Neuron (in vitro differentiated cells): Measurements from ENCODE around the gene MIB2.

Source experiments
- H2AFZ ChIP-seq: one replicate; pipeline ENCODE4 v1.6.1; 2013; ENCODE audit warnings: low read depth, mild to moderate bottlenecking, inconsistent platforms, low read length, moderate library complexity
- H3K27me3 ChIP-seq: one replicate; pipeline ENCODE4 v1.6.1; 2013; ENCODE audit warnings: low read length; ENCODE audit not compliant: insufficient read depth
- H3K36me3 ChIP-seq: one replicate; pipeline ENCODE4 v1.6.1; 2013; ENCODE audit warnings: low read length; ENCODE audit not compliant: insufficient read depth
- H3K4me1 ChIP-seq: one replicate; pipeline ENCODE4 v1.6.1; 2013; ENCODE audit warnings: low read length; ENCODE audit not compliant: insufficient read depth
- H3K4me3 ChIP-seq: 2 replicates; pipeline ENCODE4 v1.5.1; 2013; ENCODE audit warnings: mild to moderate bottlenecking, low read length, moderate library complexity
- H3K9me3 ChIP-seq: one replicate; pipeline ENCODE4 v1.6.1; 2013; ENCODE audit warnings: low read length

The MIB2 gene

DNA sequence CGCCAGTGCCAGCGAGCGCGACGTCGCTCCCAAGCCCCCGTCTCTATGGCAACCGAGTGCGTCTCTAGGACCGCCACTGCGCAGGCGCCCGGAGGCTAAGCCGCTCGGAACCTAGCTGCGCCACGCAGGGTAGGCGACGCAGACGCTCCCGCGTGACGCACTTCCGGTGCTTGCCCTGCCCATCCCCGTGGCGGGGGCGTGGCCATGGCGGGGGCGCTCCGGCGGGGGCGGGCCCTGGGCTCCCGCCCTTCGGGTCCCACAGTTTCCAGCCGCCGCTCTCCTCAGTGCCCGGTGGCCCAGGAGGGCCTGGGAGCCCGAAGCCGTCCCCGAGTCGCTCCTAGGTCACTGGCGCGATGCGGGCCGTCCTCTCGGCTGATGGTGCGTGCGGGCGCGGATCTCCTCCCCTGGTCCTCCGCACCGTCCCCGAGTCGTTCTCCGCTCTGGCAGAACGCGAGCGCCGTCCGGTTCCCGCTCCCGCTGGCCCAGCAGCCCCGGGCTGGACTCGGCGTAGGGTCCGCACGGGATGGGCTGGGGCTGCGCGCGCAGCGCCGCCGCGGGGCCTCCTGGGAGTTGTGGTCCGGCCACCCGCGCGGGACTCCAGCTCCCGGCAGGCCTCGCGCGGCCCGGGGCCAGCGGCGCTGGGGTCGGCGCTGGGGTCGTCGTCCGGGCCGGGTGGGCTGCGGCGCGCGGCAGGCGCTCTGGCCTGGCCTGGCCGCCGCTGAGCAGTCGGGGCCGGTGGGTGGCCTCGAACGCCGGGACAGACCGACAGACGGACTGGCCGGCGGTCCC, at the start of gene MIB2:
Gene MIB2 (plus strand): TSS at position 245 of the 789 bp plus-strand sequence. CDS start 7,953 bp downstream, outside the sequence.
- Histone ChIP-seq H3K36me3 (peaks cover 8% of the 10 kb centered on the region), H3K4me3 (peak within 1 kb of the TSS; percentile 91), H3K4me1 (peaks cover 27% of the 10 kb centered on the region), H2AFZ (peak within 1 kb of the TSS; percentile 80), H3K9me3 (no peaks in the 10 kb centered on the region), H3K27me3 (no peaks in the 10 kb centered on the region)

GRCh38 chr1:1567152-1567875, 48.0 kb upstream of the MIB2 start:
- Histone ChIP-seq H3K36me3 (peaks cover 44% of the 10 kb centered on the region), H3K27me3 (no peaks in the 10 kb centered on the region), H2AFZ (no peak overlapping the region), H3K4me1 (no peaks in the 10 kb centered on the region), H3K4me3 (no peak overlapping the region), H3K9me3 (no peaks in the 10 kb centered on the region)

DNA sequence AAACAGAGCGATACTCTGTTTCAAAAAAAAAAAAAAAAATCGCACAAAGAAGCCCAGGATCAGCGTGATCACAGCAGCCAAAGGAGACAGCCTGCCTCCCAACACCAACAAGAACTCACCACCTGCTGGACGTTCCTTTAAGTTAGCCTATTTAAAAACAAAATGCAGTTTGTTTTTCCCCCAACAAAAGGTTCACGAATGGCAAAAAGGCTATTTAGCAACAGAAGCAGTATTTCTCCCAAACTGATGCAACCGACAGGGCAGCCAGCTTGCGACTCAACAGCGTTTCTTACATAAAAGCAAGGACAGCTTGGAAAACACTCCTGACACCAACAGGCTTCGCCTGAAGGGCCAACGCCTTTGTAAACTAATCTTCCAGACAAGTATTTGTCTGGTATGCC, 47.4 kb upstream of the MIB2 start:
- H3K4me3 ChIP-seq: no peak overlapping the region
- no peak overlapping the region for H2AFZ ChIP-seq
- H3K27me3 ChIP-seq: no peaks in the 10 kb centered on the region
- H3K4me1 ChIP-seq: no peaks in the 10 kb centered on the region
- no peaks in the 10 kb centered on the region for H3K9me3 ChIP-seq
- peaks cover 39% of the 10 kb centered on the region for H3K36me3 ChIP-seq

DNA sequence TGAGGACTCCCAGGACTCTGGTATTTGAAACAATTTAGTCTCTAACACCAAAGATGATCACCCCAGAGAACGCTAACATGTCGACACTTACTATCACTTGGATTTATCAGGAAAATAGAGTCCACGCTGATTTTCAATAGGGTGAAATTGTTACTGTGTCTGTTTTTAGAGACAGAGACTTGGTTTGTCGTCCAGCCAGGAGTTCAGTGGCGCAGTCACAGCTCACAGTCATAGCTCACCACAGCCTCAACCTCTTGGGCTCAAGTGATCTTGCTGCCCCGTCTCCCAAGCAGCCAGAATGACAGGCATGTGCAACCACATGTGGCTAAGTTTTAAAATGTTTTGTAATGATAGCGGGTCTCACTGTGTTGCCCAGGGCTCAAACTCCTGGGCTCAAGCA, 46.0 kb upstream of the MIB2 start:
- Histone ChIP-seq H3K27me3 (no peaks in the 10 kb centered on the region), H3K36me3 (peaks cover 26% of the 10 kb centered on the region), H2AFZ (no peak overlapping the region), H3K9me3 (no peaks in the 10 kb centered on the region), H3K4me3 (no peak overlapping the region), H3K4me1 (peaks cover 6% of the 10 kb centered on the region)

DNA sequence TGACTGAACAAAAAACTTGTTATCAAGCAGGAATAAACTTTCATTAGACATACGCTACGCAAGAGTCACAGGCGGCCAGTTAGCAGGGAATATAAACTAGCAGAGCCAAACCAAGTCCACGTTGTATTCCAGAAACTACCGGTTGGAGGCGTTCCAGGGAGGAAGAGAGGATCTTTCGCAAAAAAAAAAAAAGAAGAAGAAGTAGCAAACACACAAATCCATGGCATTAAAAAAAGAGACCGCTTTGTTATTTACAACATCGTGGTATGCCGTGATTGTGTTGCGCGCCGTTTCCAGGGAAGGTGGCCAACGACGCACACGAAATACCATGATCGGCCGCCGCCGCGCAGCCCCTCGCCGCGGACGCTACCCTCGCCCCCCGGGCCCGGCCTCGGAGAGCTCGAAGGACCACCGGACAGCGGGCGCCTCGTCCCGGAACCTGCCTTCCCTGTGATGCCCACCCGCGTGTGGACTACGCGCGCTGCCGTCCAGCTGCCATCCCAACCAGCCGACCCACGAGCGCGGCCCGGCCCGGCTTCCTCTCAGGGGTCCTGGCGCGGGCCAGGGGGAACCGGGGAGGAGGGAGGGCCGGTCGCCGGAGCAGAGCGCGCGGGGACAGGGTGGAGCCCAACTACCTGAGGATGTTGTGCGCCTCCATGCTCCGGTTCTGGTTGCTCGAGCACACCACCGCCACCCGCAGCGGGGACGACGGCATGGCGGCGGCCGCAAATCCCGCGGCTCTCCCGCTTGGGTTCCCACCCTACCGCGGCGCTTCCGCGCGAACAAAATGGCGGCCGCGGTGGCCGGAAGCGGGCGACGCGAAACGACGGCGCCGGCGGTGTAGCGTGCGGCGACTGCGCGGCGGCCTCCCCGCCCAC, 41.2 kb upstream of the MIB2 start:
- Histone ChIP-seq H2AFZ (peak overlapping the region; percentile 22), H3K27me3 (peaks cover 7% of the 10 kb centered on the region), H3K36me3 (peaks cover 11% of the 10 kb centered on the region), H3K4me1 (peaks cover 13% of the 10 kb centered on the region), H3K9me3 (no peaks in the 10 kb centered on the region), H3K4me3 (peak overlapping the region; percentile 88)

DNA sequence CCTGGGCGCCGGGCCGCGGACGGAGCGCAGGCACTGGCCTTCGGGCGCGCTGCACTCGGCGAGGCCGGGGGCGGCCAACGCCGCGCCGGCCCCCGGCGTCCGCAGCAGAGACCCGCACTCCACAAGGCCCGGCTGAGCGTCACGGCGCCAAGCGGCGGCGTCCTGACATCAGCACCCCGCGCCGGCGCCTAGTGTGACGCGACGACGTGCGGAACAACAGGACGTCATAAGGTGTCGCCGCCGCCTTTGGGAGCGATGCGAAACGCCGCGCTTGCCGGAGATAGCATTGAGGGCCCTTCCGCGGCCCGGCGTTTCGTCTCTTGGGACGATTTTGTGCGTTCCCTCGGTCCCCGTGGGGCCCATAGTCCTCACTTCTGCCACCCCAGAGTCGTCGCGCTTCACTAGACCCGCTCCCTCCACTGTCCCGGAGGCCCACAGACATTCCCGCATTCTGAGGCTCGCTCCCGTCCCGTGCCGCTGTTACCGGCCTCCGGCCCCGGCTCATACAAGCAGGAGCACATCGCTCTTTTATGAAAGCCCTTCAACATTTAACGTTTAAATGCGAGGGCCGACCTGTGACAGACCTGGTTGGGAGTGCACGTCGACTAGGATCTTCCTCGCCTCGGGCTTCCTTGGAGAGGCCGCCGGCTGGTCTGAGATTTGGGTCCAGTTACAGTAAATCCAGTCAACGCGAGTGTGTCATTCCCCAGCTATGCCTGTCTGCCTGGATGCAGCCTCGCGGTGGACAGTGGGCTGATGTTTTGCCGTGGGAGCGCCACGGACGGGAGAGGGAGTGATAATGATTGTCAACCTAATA, 40.4 kb upstream of the MIB2 start, which contains the start of gene SSU72:
Gene SSU72 (minus strand): TSS at position 143 of the 817 bp plus-strand sequence. CDS start 306 bp downstream, outside the sequence.
- H3K4me3 ChIP-seq: peak within 1 kb of the TSS; percentile 88
- peaks cover 13% of the 10 kb centered on the region for H3K4me1 ChIP-seq

GRCh38 chr1:1577367-1578011, 37.8 kb upstream of the MIB2 start:
- Histone ChIP-seq H2AFZ (no peak overlapping the region), H3K36me3 (no peaks in the 10 kb centered on the region), H3K4me3 (no peak overlapping the region), H3K9me3 (no peaks in the 10 kb centered on the region), H3K4me1 (peaks cover 16% of the 10 kb centered on the region), H3K27me3 (peaks cover 12% of the 10 kb centered on the region)

More for the DNA sequence above, 40.4 kb upstream of the MIB2 start, which contains the start of gene SSU72:
- Histone ChIP-seq H3K9me3 (no peaks in the 10 kb centered on the region), H3K36me3 (peaks cover 5% of the 10 kb centered on the region), H2AFZ (peak within 1 kb of the TSS; percentile 30), H3K27me3 (peaks cover 7% of the 10 kb centered on the region)

GRCh38 chr1:1578371-1578940, 36.8 kb upstream of the MIB2 start:
- Histone ChIP-seq H3K36me3 (no peaks in the 10 kb centered on the region), H3K4me1 (peaks cover 12% of the 10 kb centered on the region), H2AFZ (no peak overlapping the region), H3K9me3 (peaks cover under 1% of the 10 kb centered on the region), H3K4me3 (no peak overlapping the region), H3K27me3 (peaks cover 22% of the 10 kb centered on the region)

DNA sequence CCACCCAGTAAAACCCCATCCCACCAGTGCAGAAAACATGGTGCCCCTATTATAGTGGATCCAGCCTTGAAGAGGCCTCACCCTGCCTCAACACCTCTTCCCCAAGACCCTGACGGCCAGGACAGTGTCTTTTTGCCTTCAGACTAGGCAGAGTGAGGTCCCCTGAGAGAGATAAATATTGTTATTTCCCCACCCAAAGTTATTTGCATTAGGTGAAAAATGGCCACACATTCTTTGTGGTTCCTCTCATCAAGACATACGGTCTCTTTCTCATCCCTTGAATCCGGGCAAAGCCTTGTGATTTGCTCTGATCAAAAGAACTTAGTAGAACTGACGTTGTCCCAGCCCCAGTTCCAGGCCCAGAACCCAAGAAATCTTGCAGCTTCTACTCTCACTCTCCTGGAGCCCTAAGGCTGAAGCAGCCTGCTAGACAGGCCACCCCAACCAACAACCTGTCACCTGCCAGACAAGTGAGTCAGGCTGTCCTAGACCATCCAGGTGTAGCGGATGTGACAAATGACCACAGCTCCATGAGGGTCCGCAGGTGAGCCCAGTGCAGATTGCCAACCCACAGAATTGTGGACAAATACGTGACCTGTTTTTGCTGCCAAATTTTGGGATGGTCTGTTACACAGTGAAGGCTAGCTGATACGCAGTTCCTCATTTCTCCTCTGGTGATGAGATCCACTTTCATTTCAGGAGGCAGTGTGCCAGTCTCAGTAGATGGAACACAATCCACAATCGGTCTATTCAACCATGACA, 32.5 kb upstream of the MIB2 start:
- H2AFZ ChIP-seq: no peak overlapping the region
- peaks cover 29% of the 10 kb centered on the region for H3K27me3 ChIP-seq
- peaks cover 3% of the 10 kb centered on the region for H3K4me1 ChIP-seq
- H3K4me3 ChIP-seq: no peak overlapping the region
- peaks cover 3% of the 10 kb centered on the region for H3K9me3 ChIP-seq
- H3K36me3 ChIP-seq: no peaks in the 10 kb centered on the region

DNA sequence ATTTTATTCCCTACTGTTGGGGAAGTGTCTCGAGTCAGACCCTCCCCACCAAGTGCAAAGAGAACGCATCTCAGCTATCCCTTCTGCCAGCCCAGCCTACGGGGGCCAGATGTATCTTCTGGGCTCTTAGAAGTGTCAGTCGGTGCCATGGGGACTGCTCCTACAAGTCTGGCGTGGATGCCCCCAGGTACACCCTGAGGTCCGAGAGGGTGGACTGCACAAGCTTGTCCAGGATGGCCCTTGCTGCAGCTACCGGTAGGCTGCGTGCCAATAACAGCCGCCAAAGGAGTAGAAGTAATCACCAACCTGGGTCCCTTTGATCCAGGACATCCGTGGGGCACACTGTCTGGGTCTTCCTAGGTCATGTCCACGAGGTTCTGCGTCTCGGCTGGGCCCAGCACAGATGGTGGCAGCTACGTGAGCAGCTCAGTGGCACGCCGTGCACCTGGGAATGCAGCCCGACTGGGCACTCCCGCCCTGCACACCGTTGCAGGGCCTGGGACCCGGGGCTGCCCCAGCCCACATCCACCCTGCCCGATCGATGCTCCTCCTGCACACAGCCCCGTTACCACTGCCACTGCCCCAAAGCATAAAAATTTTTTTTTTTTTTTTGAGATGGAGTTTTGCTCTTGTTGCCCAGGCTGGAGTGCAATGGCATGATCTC, 31.8 kb upstream of the MIB2 start:
- H3K4me3 ChIP-seq: no peak overlapping the region
- H3K9me3 ChIP-seq: peaks cover 3% of the 10 kb centered on the region
- H3K27me3 ChIP-seq: peaks cover 28% of the 10 kb centered on the region
- no peaks in the 10 kb centered on the region for H3K36me3 ChIP-seq
- peaks cover 3% of the 10 kb centered on the region for H3K4me1 ChIP-seq
- no peak overlapping the region for H2AFZ ChIP-seq

DNA sequence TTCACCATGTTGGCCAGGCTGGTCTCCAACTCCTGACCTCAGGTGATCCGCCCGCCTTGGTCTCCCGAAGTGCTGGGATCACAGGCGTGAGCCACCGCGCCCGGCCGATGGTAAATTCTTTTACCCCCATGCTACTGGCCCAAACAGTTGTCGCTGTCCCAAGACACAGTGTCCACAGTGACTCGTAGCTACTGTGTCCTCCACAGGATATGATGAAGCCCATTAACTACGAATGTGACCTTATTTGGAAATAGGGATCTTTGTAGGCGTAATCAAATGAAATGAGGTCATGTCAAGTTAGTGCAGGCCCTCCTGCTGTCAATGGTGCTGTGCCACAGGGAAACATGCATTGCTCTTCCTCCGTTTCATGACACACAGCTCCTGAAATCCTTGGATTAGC, 23.8 kb upstream of the MIB2 start:
- Histone ChIP-seq H3K36me3 (no peaks in the 10 kb centered on the region), H3K9me3 (peaks cover 2% of the 10 kb centered on the region), H3K27me3 (peaks cover 2% of the 10 kb centered on the region), H3K4me3 (no peak overlapping the region), H3K4me1 (peaks cover 2% of the 10 kb centered on the region), H2AFZ (no peak overlapping the region)
